NT2/D1 (cell line): ENCODE results near the gene TMEM145.

Experiments used
- DNase-seq: peaks from one replicate; pipeline ENCODE4 v3.0.0-alpha.2; 2011; ENCODE audit warnings: low read depth, low spot score
- H3K27me3 ChIP-seq: 2 replicates; pipeline ENCODE4 v1.6.0; 2011; ENCODE audit warnings: mild to moderate bottlenecking; ENCODE audit not compliant: insufficient read length, insufficient read depth
- H3K36me3 ChIP-seq: 2 replicates; pipeline ENCODE4 v1.6.1; 2011; ENCODE audit warnings: mild to moderate bottlenecking, low read length, mixed read lengths; ENCODE audit not compliant: insufficient read depth, insufficient read length
- H3K4me1 ChIP-seq: 2 replicates; pipeline ENCODE4 v1.5.1; 2011; ENCODE audit not compliant: insufficient read depth, insufficient read length
- H3K4me3 ChIP-seq: 2 replicates; pipeline ENCODE4 v1.5.1; 2011; ENCODE audit warnings: low read depth; ENCODE audit not compliant: insufficient read length
- H3K9ac ChIP-seq: 2 replicates; pipeline ENCODE4 v1.6.0; 2011; ENCODE audit warnings: low read depth; ENCODE audit not compliant: insufficient read length
- H3K9me3 ChIP-seq: 2 replicates; pipeline ENCODE4 v1.5.1; 2011; ENCODE audit warnings: mild to moderate bottlenecking, low read length; ENCODE audit not compliant: insufficient read depth
- SUZ12 ChIP-seq: IDR thresholded peaks from 2 replicates; pipeline ENCODE4 v1.6.1; 2011; ENCODE audit not compliant: insufficient read length, insufficient read depth; ENCODE audit errors: extremely low read depth
- YY1 ChIP-seq: IDR thresholded peaks from 2 replicates; pipeline ENCODE4 v1.6.1; 2011; ENCODE audit not compliant: insufficient read length, insufficient read depth
- ZNF274 ChIP-seq: IDR thresholded peaks from 2 replicates; pipeline ENCODE4 v1.6.1; 2011; ENCODE audit warnings: mild to moderate bottlenecking, low read depth, low read length

Gene TMEM145

DNA sequence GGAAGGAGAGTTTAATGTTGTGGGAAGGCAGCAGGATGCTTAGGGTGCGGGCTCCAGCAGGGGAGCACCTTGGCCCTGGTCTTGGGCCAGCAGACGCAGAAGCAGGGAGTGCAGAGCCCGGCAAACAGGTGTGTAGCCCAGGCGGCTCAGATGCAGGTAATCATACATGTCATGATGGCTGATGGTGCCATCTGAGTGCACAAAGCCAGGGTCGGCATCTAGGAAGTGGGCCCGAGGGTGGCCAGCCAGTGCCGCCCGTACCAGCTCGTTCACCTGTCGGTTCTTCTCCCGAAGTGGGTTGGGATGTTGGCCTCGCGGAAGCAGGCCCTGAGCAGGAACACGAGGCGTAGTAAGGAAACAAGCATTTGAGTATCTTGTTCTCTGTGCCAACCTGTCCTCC is 16.1 kb upstream of the TMEM145 start:
- TF ChIP-seq YY1: no peak
- no peak for TF ChIP-seq SUZ12
- TF ChIP-seq ZNF274: no peak
- no peaks in the 10 kb centered on the region for H3K27me3 ChIP-seq
- H3K9ac ChIP-seq: no peak overlapping the region
- no peaks in the 10 kb centered on the region for H3K9me3 ChIP-seq
- no peak for DNase-seq
- peaks cover 60% of the 10 kb centered on the region for H3K36me3 ChIP-seq
- no peak overlapping the region for H3K4me3 ChIP-seq
- peaks cover 2% of the 10 kb centered on the region for H3K4me1 ChIP-seq

DNA sequence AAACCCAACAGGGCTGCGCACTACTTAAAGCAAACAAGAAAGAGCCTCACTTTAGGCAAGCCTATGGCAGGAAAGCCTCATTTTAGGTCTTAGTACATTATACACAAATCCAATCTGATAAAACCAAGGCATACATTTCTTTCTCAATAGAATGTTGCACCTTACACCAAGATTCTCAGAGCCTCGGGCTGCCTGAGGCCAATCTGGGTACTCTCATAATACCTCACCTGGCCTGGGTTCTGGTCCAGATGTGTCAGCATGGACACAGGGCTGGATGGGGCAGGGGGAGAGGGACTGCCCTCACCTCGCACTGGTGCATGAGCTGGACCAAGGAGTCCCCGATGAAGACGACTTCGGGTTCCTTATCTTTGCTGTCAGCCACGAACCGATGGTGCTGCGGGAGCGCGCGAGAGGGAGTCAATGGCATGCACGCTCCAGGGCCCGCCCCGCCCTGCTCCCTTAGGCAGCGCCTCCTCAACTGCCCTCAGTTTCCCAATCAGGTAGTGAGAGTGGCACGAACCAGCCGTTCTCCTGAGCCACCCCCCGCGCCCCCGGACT is 11.4 kb upstream of the TMEM145 start, which contains the start of gene PRR19:
PRR19 (plus strand) TSS at position 487 of the 558 bp plus-strand sequence. CDS start 7,453 bp downstream, outside the sequence.
- Histone ChIP-seq H3K4me3 (peak within 1 kb of the TSS; percentile 89), H3K27me3 (no peaks in the 10 kb centered on the region), H3K9ac (peak within 1 kb of the TSS; percentile 94), H3K9me3 (no peaks in the 10 kb centered on the region), H3K4me1 (peaks cover 8% of the 10 kb centered on the region), H3K36me3 (peaks cover 18% of the 10 kb centered on the region)
- DNase-seq: no peak
- no peak for TF ChIP-seq SUZ12

DNA sequence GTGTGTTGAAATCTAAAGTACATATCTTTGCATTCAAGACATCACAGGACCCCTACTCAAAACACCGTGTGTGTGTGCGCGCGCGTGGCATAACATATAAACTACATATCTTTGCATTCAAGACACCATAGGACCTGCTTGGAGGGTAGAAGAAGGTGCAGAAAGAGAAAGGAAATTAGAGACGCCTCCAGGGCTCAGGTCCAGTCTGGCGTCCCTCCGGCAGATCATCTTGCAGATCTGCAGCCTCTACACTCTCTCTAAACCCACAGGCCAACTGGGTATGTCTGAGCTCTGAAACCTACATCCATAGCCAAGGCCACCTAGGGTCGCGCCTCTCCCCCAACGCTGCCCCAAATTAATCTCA is 10.0 kb upstream of the TMEM145 start:
- no peak overlapping the region for H3K4me3 ChIP-seq
- H3K27me3 ChIP-seq: no peaks in the 10 kb centered on the region
- no peak for DNase-seq
- peak overlapping the region; percentile 22 for H3K9ac ChIP-seq
- H3K9me3 ChIP-seq: no peaks in the 10 kb centered on the region
- no peak for TF ChIP-seq SUZ12
- no peak for TF ChIP-seq YY1
- TF ChIP-seq ZNF274: no peak
- peaks cover 8% of the 10 kb centered on the region for H3K36me3 ChIP-seq
- H3K4me1 ChIP-seq: peaks cover 8% of the 10 kb centered on the region

DNA sequence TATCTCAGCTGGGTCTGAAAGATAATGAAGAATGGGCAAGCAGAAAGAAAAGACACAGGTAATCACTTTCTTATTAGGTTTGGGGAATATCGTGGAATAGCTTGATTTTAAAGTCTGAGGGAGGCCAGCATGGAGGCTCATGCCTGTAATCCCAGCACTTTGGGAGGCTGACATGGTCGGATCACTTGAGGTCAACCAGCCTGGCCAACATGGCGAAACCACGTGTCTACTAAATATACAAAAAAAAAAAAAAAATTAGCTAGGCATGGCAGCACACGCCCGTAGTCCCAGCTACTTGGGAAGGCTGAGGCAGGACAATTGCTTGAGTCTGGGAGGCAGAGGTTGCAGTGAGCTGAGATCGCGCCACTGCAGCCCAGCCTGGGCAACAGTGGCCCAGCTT is 9.2 kb upstream of the TMEM145 start:
- Histone ChIP-seq H3K9me3 (no peaks in the 10 kb centered on the region), H3K27me3 (no peaks in the 10 kb centered on the region), H3K4me3 (no peak overlapping the region), H3K4me1 (peaks cover 8% of the 10 kb centered on the region), H3K36me3 (peaks cover 8% of the 10 kb centered on the region), H3K9ac (no peak overlapping the region)
- no peak for DNase-seq
- no peak for TF ChIP-seq ZNF274
- TF ChIP-seq SUZ12: no peak
- TF ChIP-seq YY1: no peak

DNA sequence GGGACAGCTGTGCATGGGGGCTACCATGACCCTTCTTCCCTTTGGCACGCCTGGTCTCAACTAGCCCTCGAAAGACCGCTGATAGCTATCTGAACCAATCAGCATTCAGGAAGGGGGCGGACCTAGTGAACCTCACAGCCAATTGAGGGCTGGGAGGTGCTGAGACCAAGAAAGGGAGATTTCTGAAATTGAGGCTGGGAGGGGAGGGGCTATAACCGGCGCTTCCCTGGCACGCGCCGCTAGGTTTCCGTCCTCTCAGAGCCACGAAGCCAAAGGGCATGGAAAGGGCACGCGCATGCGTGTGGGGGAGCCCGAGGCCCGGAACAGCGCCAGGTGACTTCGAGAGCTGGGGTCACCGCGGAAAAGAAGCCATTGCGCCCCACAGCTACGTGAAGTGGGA is 6.5 kb upstream of the TMEM145 start:
- Histone ChIP-seq H3K9me3 (no peaks in the 10 kb centered on the region), H3K4me3 (no peak overlapping the region), H3K9ac (no peak overlapping the region), H3K36me3 (no peaks in the 10 kb centered on the region), H3K27me3 (no peaks in the 10 kb centered on the region), H3K4me1 (peaks cover 6% of the 10 kb centered on the region)
- no peak for DNase-seq
- TF ChIP-seq SUZ12: no peak
- TF ChIP-seq ZNF274: no peak
- no peak for TF ChIP-seq YY1

DNA sequence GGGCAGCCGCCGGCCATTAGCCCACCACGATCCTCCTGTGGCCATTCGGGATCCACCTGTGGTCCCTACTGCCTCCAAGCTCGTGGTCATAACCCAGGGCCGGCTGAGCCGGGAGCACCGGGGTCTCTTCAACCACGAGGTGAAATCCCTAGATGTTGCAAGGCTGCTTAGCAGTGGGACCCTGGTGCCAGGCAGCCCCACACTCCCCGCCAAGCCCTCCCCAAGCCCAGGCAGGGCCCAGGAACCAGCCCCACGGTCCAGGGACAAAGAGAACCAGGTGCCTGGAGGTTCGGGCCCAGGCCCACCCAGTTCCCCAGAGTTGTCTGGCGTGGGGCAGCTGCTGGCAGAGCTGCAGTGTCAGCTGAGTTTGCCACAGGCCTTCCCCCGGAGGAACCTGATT is 3.4 kb upstream of the TMEM145 start:
- no peak for TF ChIP-seq SUZ12
- no peak for TF ChIP-seq YY1
- no peak for TF ChIP-seq ZNF274
- Histone ChIP-seq H3K36me3 (no peaks in the 10 kb centered on the region), H3K4me3 (no peak overlapping the region), H3K9ac (no peak overlapping the region), H3K4me1 (no peaks in the 10 kb centered on the region), H3K27me3 (peaks cover 18% of the 10 kb centered on the region), H3K9me3 (no peaks in the 10 kb centered on the region)
- DNase-seq: no peak

DNA sequence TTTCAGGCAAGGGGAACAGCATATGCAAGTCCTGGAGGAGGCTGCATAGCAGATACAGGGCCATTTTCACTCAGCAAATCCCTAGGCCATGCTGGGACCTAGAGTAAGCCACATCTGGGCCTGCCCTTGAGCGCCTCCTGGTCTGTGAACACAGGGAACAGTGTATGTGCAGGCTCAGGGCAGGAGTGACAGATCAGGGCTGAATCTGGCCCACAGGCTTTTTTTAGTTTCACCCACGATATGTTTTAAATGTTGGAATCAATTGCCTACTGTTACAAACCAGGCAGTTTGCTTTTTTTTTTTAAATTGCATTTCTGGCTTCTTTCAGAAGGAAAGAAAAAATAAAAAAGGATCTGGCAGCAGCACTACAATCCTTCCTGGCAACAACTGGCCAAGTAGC is 1.5 kb upstream of the TMEM145 start:
- peaks cover 24% of the 10 kb centered on the region for H3K27me3 ChIP-seq
- no peaks in the 10 kb centered on the region for H3K4me1 ChIP-seq
- H3K36me3 ChIP-seq: no peaks in the 10 kb centered on the region
- H3K9ac ChIP-seq: no peak overlapping the region
- DNase-seq: no peak
- TF ChIP-seq SUZ12: no peak
- no peak for TF ChIP-seq YY1
- TF ChIP-seq ZNF274: no peak
- no peak overlapping the region for H3K4me3 ChIP-seq
- no peaks in the 10 kb centered on the region for H3K9me3 ChIP-seq
